OCI-LY7 (cell line): ENCODE measurements around the gene FEV. TPM values are rescaled to one million over a fixed set of nuclear protein-coding genes. Genes with fewer than 3 reads are reported as not detected.

ENCODE experiments used
- BruUV-seq: library from RNA; stranded (reverse); fragments of 400-500 nt; replicated peaks from 2 replicates; lab custom pipeline; 2021; lab: Mats Ljungman, UMichigan
- CTCF ChIA-PET: fragments of 300-600 bp; sonication (Branson Sonifier 250); formaldehyde crosslinking; loops from one replicate; lab custom pipeline; 2022; ENCODE audit warnings: antibody characterized with exemption; ENCODE audit not compliant: unreplicated experiment; lab: Charles Lee
- POLR2A ChIA-PET: fragments of 300-600 bp; sonication (Branson Sonifier 250); formaldehyde crosslinking; loops from one replicate; lab custom pipeline; 2022; ENCODE audit warnings: antibody characterized with exemption; lab: Charles Lee
- DNase-seq: peaks from one replicate; pipeline ENCODE4 v3.0.0-alpha.2; 2015; ENCODE audit warnings: low spot score
- H2AFZ ChIP-seq: fragments of 200-600 bp; sonication (generic), shearing (Covaris generic); 2 replicates; pipeline ENCODE4 v1.6.1; 2014; ENCODE audit warnings: mild to moderate bottlenecking, antibody characterized with exemption, low read length, moderate library complexity
- H3K27ac ChIP-seq: fragments of 200-600 bp; sonication (generic); 2 replicates; pipeline ENCODE4 v1.5.1; 2014; ENCODE audit warnings: mixed run types, low read depth, mild to moderate bottlenecking, moderate library complexity, low read length, inconsistent platforms; ENCODE audit not compliant: poor library complexity, severe bottlenecking
- H3K36me3 ChIP-seq: fragments of 200-600 bp; sonication (generic); 2 replicates; pipeline ENCODE4 v1.6.1; 2014; ENCODE audit warnings: mild to moderate bottlenecking, antibody characterized with exemption, low read length, moderate library complexity, mixed read lengths; ENCODE audit not compliant: insufficient read depth
- H3K4me1 ChIP-seq: fragments of 200-600 bp; sonication (generic); 2 replicates; pipeline ENCODE4 v1.5.1; 2014; ENCODE audit warnings: mild to moderate bottlenecking, low read length; ENCODE audit not compliant: insufficient read depth, poor library complexity, severe bottlenecking
- H3K4me2 ChIP-seq: fragments of 200-600 bp; sonication (generic); 2 replicates; pipeline ENCODE4 v1.6.1; 2014; ENCODE audit warnings: mild to moderate bottlenecking, low read length
- H3K4me3 ChIP-seq: fragments of 200-600 bp; sonication (generic); 2 replicates; pipeline ENCODE4 v1.5.1; 2014; ENCODE audit warnings: mild to moderate bottlenecking, low read depth, low read length; ENCODE audit not compliant: poor library complexity, severe bottlenecking
- H3K79me2 ChIP-seq: fragments of 200-600 bp; sonication (generic); 2 replicates; pipeline ENCODE4 v1.6.1; 2016; ENCODE audit warnings: low read depth, mild to moderate bottlenecking, low read length, moderate library complexity, mixed read lengths; ENCODE audit not compliant: insufficient read depth
- H3K9me2 ChIP-seq: fragments of 200-600 bp; sonication (generic); 2 replicates; pipeline ENCODE4 v1.6.1; 2016; ENCODE audit warnings: mild to moderate bottlenecking, low read length, mixed read lengths; ENCODE audit not compliant: insufficient read depth
- H3K9me3 ChIP-seq: fragments of 200-600 bp; sonication (generic); 2 replicates; pipeline ENCODE4 v1.6.1; 2014; ENCODE audit warnings: mild to moderate bottlenecking, mixed run types, low read length, mixed read lengths
- H4K20me1 ChIP-seq: fragments of 200-600 bp; sonication (generic); 2 replicates; pipeline ENCODE4 v1.6.1; 2014; ENCODE audit warnings: mild to moderate bottlenecking, antibody characterized with exemption, low read length, moderate library complexity, mixed read lengths; ENCODE audit not compliant: insufficient read depth
- EZH2phosphoT487 ChIP-seq: fragments of 200-600 bp; sonication (generic); IDR thresholded peaks from 2 replicates; pipeline ENCODE4 v1.6.1; 2018; ENCODE audit warnings: low read depth, borderline replicate concordance, mild to moderate bottlenecking, mixed run types, antibody characterized with exemption, low read length, moderate library complexity, mixed read lengths
- intact Hi-C: fragments of 100-400 bp; cut with micrococcal nuclease; formaldehyde crosslinking; loops from one replicate; pipeline ENCODE4 v1.10.0; 2022; ENCODE audit not compliant: unreplicated experiment
- total RNA-seq, 2 experiments: library from RNA; depleted of rRNA in 1 of 2; stranded (reverse); fragments of >200 nt in 1 of 2; shearing (Covaris generic) in 1 of 2; gene quantifications; 2 replicates each; pipeline ENCODE4 v1.2.3, GENCODE V29; 2014 to 2022
- TF ChIP-seq, protein P1 (sequence below): fragments of 200-600 bp; sonication (generic); conservative IDR thresholded peaks from 2 replicates; pipeline ENCODE4 v1.5.1; 2014; ENCODE audit warnings: mild to moderate bottlenecking, antibody characterized with exemption, low read length, moderate library complexity, mixed read lengths

The FEV gene
- total RNA-seq, 2 experiments from 2014 or later: not detected

DNA sequence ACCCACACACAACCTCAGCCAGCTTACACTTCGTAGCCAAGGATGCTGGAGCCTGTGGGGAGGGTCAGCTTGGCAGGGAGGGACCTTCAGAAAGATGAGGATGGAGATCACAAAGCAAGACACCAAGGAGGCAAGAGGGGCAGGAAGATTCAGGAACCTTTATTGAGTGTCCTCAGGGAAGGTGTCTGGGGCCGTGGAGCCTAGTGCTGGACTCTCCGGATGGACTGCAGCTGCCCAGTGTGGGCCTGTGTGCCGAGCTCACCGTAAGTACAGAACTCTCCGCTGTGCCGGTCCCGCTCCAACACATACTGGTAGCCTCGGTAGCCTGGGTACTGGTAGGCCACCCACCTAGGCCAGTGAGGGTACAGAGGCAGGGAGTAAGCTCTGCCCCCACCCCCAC is 5.1 kb upstream of the FEV start:
- intact Hi-C loops: no loop called here
- ChIA-PET POLR2A (no interaction called here), CTCF (interaction anchor here (0.9 kb wide), 1 partner anchor 10 kb away, joined by 3 read pairs; no protein-coding TSS in a partner anchor)

DNA sequence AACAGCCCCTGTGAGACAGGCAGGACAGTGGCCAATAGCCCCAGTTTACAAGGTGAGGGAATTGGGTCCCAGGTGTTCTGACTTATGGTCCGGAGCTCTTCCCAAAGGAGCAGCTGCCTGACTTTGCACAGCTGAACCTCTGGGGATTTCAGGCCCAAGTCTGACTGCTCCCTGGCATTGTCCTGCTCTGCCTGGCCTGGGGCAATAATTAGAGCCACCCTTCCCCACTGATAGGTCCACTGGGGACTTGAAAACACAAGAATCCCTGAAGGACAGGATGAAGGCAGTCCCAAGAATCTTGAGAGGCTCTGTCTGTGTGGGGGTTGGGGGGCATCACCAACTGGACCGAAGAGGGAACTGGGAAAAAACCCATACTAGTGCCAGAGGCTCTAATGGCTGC is 3.7 kb upstream of the FEV start:
- ChIA-PET POLR2A (no interaction called here), CTCF (interaction anchor here (0.9 kb wide), 1 partner anchor 84 kb away, joined by 3 read pairs; no protein-coding TSS in a partner anchor)
- no peak overlapping the region for H3K4me2 ChIP-seq
- H3K79me2 ChIP-seq: no peaks in the 10 kb centered on the region
- no peak for TF ChIP-seq EZH2phosphoT487
- TF ChIP-seq, protein P1, sequence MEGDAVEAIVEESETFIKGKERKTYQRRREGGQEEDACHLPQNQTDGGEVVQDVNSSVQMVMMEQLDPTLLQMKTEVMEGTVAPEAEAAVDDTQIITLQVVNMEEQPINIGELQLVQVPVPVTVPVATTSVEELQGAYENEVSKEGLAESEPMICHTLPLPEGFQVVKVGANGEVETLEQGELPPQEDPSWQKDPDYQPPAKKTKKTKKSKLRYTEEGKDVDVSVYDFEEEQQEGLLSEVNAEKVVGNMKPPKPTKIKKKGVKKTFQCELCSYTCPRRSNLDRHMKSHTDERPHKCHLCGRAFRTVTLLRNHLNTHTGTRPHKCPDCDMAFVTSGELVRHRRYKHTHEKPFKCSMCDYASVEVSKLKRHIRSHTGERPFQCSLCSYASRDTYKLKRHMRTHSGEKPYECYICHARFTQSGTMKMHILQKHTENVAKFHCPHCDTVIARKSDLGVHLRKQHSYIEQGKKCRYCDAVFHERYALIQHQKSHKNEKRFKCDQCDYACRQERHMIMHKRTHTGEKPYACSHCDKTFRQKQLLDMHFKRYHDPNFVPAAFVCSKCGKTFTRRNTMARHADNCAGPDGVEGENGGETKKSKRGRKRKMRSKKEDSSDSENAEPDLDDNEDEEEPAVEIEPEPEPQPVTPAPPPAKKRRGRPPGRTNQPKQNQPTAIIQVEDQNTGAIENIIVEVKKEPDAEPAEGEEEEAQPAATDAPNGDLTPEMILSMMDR: no peak
- H3K9me2 ChIP-seq: no peaks in the 10 kb centered on the region
- H3K4me3 ChIP-seq: no peak overlapping the region
- no TSS peak for BruUV-seq
- no peaks in the 10 kb centered on the region for H3K4me1 ChIP-seq
- H3K36me3 ChIP-seq: no peaks in the 10 kb centered on the region
- no peak overlapping the region for H3K27ac ChIP-seq
- H2AFZ ChIP-seq: no peak overlapping the region
- no peaks in the 10 kb centered on the region for H3K9me3 ChIP-seq
- no peaks in the 10 kb centered on the region for H4K20me1 ChIP-seq
- DNase-seq: no peak
- intact Hi-C loops: no loop called here

More for the DNA sequence above, 5.1 kb upstream of the FEV start:
- Histone ChIP-seq H3K9me3 (no peaks in the 10 kb centered on the region), H4K20me1 (no peaks in the 10 kb centered on the region), H3K9me2 (no peaks in the 10 kb centered on the region), H3K27ac (no peak overlapping the region), H3K36me3 (no peaks in the 10 kb centered on the region), H3K4me2 (no peak overlapping the region), H2AFZ (no peak overlapping the region), H3K79me2 (no peaks in the 10 kb centered on the region), H3K4me1 (no peaks in the 10 kb centered on the region), H3K4me3 (no peak overlapping the region)
- DNase-seq: no peak
- TF ChIP-seq EZH2phosphoT487: no peak
- TF ChIP-seq, protein P1: no peak
- BruUV-seq: no TSS peak

DNA sequence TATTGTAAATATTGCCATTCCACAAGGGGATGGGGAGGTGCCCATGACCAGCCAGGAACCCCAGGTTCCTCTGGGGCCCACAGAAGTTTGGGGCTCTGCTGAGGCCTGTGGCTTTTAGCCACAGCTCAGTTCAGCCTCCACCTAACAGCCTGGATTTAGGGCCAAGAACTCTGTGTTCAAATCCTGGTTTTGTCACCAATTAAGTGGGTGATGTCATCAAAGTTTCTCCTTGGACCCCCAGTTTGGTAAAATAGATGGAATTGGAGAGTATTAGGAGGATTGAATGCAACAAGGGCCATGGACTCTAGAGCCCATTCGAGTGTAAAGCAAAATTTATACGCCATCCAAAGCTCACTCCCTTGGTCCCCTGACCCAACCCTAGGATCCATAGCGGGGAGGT is 3.2 kb upstream of the FEV start:
- H4K20me1 ChIP-seq: no peaks in the 10 kb centered on the region
- ChIA-PET CTCF (no interaction called here), POLR2A (no interaction called here)
- H3K9me2 ChIP-seq: no peaks in the 10 kb centered on the region
- H3K27ac ChIP-seq: no peak overlapping the region
- no peaks in the 10 kb centered on the region for H3K36me3 ChIP-seq
- H3K4me1 ChIP-seq: no peaks in the 10 kb centered on the region
- H3K79me2 ChIP-seq: no peaks in the 10 kb centered on the region
- no peak overlapping the region for H2AFZ ChIP-seq
- DNase-seq: no peak
- TF ChIP-seq EZH2phosphoT487: no peak
- TF ChIP-seq, protein P1: no peak
- no peak overlapping the region for H3K4me2 ChIP-seq
- H3K9me3 ChIP-seq: no peaks in the 10 kb centered on the region
- BruUV-seq: no TSS peak
- H3K4me3 ChIP-seq: no peak overlapping the region
- intact Hi-C loops: no loop called here
